ENCODE results near the gene BLOC1S1. TPM values are rescaled to one million over a fixed set of nuclear protein-coding genes. Genes with fewer than 3 reads are reported as not detected.

The BLOC1S1 gene
- polyA plus RNA-seq, 1 donor (not counting 4 experiments of a cell fraction or from before 2014, with no cell fraction given): 62.5 TPM

- H3K9me1 ChIP-seq (ENCODE audit: control insufficient read depth, extremely low read depth, insufficient read depth, low read length): no peaks in the 10 kb centered on the region
- peaks cover 35% of the 10 kb centered on the region for H3K4me1 ChIP-seq (ENCODE audit: control insufficient read depth, extremely low read depth, insufficient read depth, low read length)
- no peak overlapping the region for H3K4me2 ChIP-seq (ENCODE audit: control insufficient read depth, extremely low read depth, insufficient read depth, low read depth, low read length)
- no peaks in the 10 kb centered on the region for H4K20me1 ChIP-seq (ENCODE audit: control insufficient read depth, extremely low read depth, insufficient read depth, low read length)
- peaks cover 14 to 22% of the 10 kb centered on the region in 2 experiments for H3K36me3 ChIP-seq (ENCODE audit: control insufficient read depth in 2 of 2, extremely low read depth in 1 of 2, insufficient read depth in 2 of 2, low read length in 2 of 2)
- no peak overlapping the region for H3K9ac ChIP-seq (ENCODE audit: control insufficient read depth, extremely low read depth, insufficient read depth, low read length)
- dilution Hi-C loops (cut with MboI; ENCODE audit: extremely low pct_ligation_motif_present, low sequenced_read_pairs): loop anchor here (5.0 kb wide), 1 partner anchor 34 kb away; no protein-coding TSS in a partner anchor
- H3K4me3 ChIP-seq (ENCODE audit: control insufficient read depth in 2 of 3, extremely low read depth in 1 of 3, insufficient read depth in 2 of 3, low read depth in 1 of 3, low read length in 3 of 3): no peak overlapping the region
- H3K27ac ChIP-seq (ENCODE audit: control insufficient read depth, insufficient read depth, low read length): no peak overlapping the region
- no peaks in the 10 kb centered on the region for H3K27me3 ChIP-seq (ENCODE audit: control insufficient read depth, extremely low read depth, insufficient read depth, low read length)
- FAIRE-seq (no peak), DNase-seq (ENCODE audit: low read depth, low spot score) (peak; percentile 77)
- H3K9me3 ChIP-seq (ENCODE audit: control insufficient read depth, low read depth, low read length): no peaks in the 10 kb centered on the region
- H2AFZ ChIP-seq (ENCODE audit: control insufficient read depth, low read length): no peak overlapping the region
- H3K79me2 ChIP-seq (ENCODE audit: control insufficient read depth, insufficient read depth, low read length): peaks cover 3% of the 10 kb centered on the region
- TF ChIP-seq, protein P1, sequence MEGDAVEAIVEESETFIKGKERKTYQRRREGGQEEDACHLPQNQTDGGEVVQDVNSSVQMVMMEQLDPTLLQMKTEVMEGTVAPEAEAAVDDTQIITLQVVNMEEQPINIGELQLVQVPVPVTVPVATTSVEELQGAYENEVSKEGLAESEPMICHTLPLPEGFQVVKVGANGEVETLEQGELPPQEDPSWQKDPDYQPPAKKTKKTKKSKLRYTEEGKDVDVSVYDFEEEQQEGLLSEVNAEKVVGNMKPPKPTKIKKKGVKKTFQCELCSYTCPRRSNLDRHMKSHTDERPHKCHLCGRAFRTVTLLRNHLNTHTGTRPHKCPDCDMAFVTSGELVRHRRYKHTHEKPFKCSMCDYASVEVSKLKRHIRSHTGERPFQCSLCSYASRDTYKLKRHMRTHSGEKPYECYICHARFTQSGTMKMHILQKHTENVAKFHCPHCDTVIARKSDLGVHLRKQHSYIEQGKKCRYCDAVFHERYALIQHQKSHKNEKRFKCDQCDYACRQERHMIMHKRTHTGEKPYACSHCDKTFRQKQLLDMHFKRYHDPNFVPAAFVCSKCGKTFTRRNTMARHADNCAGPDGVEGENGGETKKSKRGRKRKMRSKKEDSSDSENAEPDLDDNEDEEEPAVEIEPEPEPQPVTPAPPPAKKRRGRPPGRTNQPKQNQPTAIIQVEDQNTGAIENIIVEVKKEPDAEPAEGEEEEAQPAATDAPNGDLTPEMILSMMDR (optimal IDR thresholded peaks at IDR 0.05 in 1 of 3, IDR thresholded peaks at IDR 0.05 in 1 of 3, conservative IDR thresholded peaks at IDR 0.05 in 1 of 3; ENCODE audit: extremely low read depth in 1 of 3, insufficient read depth in 2 of 3, low read length in 3 of 3): peak; percentile 42 to 86 (median 68)
- TF ChIP-seq EZH2 (IDR thresholded peaks at IDR 0.05; ENCODE audit: low read length): no peak
These were observed 5.1 kb downstream of the BLOC1S1 start for GRCh38 chr12:55720894-55721444.

GRCh38 chr12:55721601-55722213 lies 5.9 kb downstream of the BLOC1S1 start:
- Histone ChIP-seq H3K79me2 (ENCODE audit: control insufficient read depth, insufficient read depth, low read length) (peaks cover 5% of the 10 kb centered on the region), H3K9me1 (ENCODE audit: control insufficient read depth, extremely low read depth, insufficient read depth, low read length) (no peaks in the 10 kb centered on the region), H3K27me3 (ENCODE audit: control insufficient read depth, extremely low read depth, insufficient read depth, low read length) (no peaks in the 10 kb centered on the region), H4K20me1 (ENCODE audit: control insufficient read depth, extremely low read depth, insufficient read depth, low read length) (no peaks in the 10 kb centered on the region), H2AFZ (ENCODE audit: control insufficient read depth, low read length) (no peak overlapping the region), H3K36me3 (ENCODE audit: control insufficient read depth in 2 of 2, extremely low read depth in 1 of 2, insufficient read depth in 2 of 2, low read length in 2 of 2) (peaks cover 19 to 24% of the 10 kb centered on the region in 2 experiments), H3K4me2 (ENCODE audit: control insufficient read depth, extremely low read depth, insufficient read depth, low read depth, low read length) (no peak overlapping the region), H3K4me1 (ENCODE audit: control insufficient read depth, extremely low read depth, insufficient read depth, low read length) (peaks cover 38% of the 10 kb centered on the region), H3K4me3 (ENCODE audit: control insufficient read depth in 2 of 3, extremely low read depth in 1 of 3, insufficient read depth in 2 of 3, low read depth in 1 of 3, low read length in 3 of 3) (no peak overlapping the region), H3K9me3 (ENCODE audit: control insufficient read depth, low read depth, low read length) (no peaks in the 10 kb centered on the region), H3K9ac (ENCODE audit: control insufficient read depth, extremely low read depth, insufficient read depth, low read length) (no peak overlapping the region), H3K27ac (ENCODE audit: control insufficient read depth, insufficient read depth, low read length) (no peak overlapping the region)
- FAIRE-seq: no peak
- dilution Hi-C loops (cut with MboI; ENCODE audit: extremely low pct_ligation_motif_present, low sequenced_read_pairs): loop anchor here (5.0 kb wide), 1 partner anchor 34 kb away; no protein-coding TSS in a partner anchor
- TF ChIP-seq EZH2 (IDR thresholded peaks at IDR 0.05; ENCODE audit: low read length): no peak
- TF ChIP-seq, protein P1 (optimal IDR thresholded peaks at IDR 0.05 in 1 of 3, IDR thresholded peaks at IDR 0.05 in 1 of 3, conservative IDR thresholded peaks at IDR 0.05 in 1 of 3; ENCODE audit: extremely low read depth in 1 of 3, insufficient read depth in 2 of 3, low read length in 3 of 3): no peak
- no peak for DNase-seq (ENCODE audit: low read depth, low spot score)

Measured in keratinocyte (primary cell).